AG09309 (cell line): ENCODE data around the gene CTF1.

Experiments used
- DNase-seq: peaks from one replicate; pipeline ENCODE4 v3.0.0-alpha.2; 2010; ENCODE audit warnings: low read depth
- H3K4me3 ChIP-seq: 2 replicates; pipeline ENCODE4 v1.5.1; 2011; ENCODE audit warnings: mild to moderate bottlenecking, low read depth, low read length, moderate library complexity; ENCODE audit not compliant: control insufficient read depth
- CTCF ChIP-seq: IDR thresholded peaks from 2 replicates; pipeline ENCODE4 v1.5.1; 2011; ENCODE audit warnings: mild to moderate bottlenecking, low read depth, low read length, inconsistent platforms; ENCODE audit not compliant: insufficient read depth, control insufficient read depth; ENCODE audit errors: missing control alignments

CTF1 gene

GRCh38 chr16:30925995-30926811 lies 29.8 kb downstream of the CTF1 start:
- H3K4me3 ChIP-seq: no peak overlapping the region
- no peak for DNase-seq
- TF ChIP-seq CTCF: no peak

GRCh38 chr16:30926937-30927788 lies 30.7 kb downstream of the CTF1 start:
- no peak for DNase-seq
- no peak for TF ChIP-seq CTCF
- H3K4me3 ChIP-seq: no peak overlapping the region

- no peak for DNase-seq
- no peak for TF ChIP-seq CTCF
- H3K4me3 ChIP-seq: no peak overlapping the region
Observed at GRCh38 chr16:30927789-30928378, 31.5 kb downstream of the CTF1 start.

GRCh38 chr16:30928390-30928789 lies 32.0 kb downstream of the CTF1 start:
- DNase-seq: no peak
- no peak for TF ChIP-seq CTCF
- H3K4me3 ChIP-seq: no peak overlapping the region

GRCh38 chr16:30929167-30929566 lies 32.8 kb downstream of the CTF1 start:
- no peak for TF ChIP-seq CTCF
- no peak for DNase-seq
- no peak overlapping the region for H3K4me3 ChIP-seq

GRCh38 chr16:30930160-30930571 lies 33.8 kb downstream of the CTF1 start:
- no peak overlapping the region for H3K4me3 ChIP-seq
- no peak for TF ChIP-seq CTCF
- no peak for DNase-seq
